Right ventricle myocardium inferior (tissue), 1 donor: ENCODE measurements around the gene EDA. TPM values are rescaled to one million over a fixed set of nuclear protein-coding genes. Genes with fewer than 3 reads are reported as not detected.
"Not testable (repeated sequence)": the region's sequence is repeated elsewhere in the genome, so short reads cannot be mapped to it uniquely, and the experiment has no call there.

ENCODE experiments used
- ATAC-seq: fragments of 200-7000 bp; cut with Tn5 transposase; one replicate; pipeline ENCODE4 v1.9.1; 2020; ENCODE audit warnings: mild to moderate bottlenecking, moderate library complexity
- DNase-seq: peaks from one replicate; pipeline ENCODE4 v3.0.0; 2021; ENCODE audit errors: missing footprints
- intact Hi-C: fragments of 100-400 bp; cut with DNase I; formaldehyde crosslinking; loops from one replicate; pipeline ENCODE4 v1.11.0; 2022
- total RNA-seq: library from RNA; stranded (reverse); fragmentation: NEBNext Ultra II Directional; extraction: Animal tissue kit (Norgen Biotek cat#: 25700); gene quantifications from one replicate; pipeline ENCODE4 v1.2.1, GENCODE V29; 2021
- donor health status: DM: no; HTN: yes; CAD: no; lungs with severe emphysema.

EDA gene
- total RNA-seq, 1 donor from 2014 or later = 12.4 TPM

DNA sequence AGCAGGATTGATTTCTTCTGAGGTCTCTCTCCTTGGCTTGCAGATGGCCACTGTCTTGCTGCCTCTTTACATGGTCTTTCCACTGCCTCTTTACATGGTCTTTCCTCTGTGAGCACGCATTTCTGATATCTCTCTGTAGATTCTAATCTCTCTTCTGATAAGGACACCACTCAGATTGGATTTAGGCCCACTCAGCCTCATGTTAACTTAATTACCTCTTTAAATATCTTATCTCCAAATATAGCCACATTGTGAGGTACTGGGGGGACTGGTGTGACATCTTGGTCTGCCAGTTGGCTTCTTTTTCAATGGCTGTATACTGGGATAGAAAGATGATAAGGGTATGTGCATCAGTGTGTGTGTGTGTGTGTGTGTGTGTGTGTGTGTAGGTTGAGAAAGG, 280.1 kb downstream of the EDA start:
- intact Hi-C loops = no loop called here
- DNase-seq = no peak
- no peak for ATAC-seq

DNA sequence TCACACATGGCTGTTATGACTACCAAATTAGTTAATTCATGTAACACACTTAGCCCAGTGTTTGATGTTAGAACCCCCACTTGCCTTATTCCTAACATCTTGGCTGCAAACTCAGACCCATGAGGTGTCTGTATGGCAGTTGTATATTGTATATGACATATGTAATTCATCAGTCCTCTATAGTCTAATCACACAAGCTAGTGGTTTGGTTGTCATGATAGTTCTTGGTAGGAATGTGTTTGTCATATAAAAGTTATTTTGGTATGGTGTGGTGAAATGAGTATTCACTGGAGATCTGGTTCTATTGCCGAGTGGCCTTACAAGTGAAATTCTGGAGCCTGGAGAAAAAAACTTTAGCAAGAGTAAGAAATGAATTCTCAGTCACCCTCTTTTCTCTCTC, 284.6 kb downstream of the EDA start:
- DNase-seq (no peak), ATAC-seq (no peak)
- intact Hi-C loops = no loop called here

DNA sequence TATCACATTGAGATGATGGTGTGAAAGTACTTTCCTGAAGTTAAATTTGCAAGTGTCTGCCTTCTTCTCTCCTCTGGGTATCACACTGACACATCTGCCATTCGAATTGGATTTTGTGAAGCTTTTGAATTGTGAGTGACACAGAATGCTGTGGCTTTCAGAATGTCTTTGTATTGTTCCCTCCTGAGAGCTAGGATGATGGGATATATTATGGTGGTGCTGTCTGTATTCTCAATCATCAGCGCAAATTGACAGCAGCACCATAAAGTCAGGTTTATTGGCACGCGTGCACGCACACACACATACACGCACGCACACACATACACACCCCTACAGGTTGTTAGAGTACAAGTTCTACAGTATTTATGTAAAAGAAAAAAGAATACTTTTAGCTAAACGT, 290.5 kb downstream of the EDA start:
- intact Hi-C loops = no loop called here
- DNase-seq (no peak), ATAC-seq (no peak)

DNA sequence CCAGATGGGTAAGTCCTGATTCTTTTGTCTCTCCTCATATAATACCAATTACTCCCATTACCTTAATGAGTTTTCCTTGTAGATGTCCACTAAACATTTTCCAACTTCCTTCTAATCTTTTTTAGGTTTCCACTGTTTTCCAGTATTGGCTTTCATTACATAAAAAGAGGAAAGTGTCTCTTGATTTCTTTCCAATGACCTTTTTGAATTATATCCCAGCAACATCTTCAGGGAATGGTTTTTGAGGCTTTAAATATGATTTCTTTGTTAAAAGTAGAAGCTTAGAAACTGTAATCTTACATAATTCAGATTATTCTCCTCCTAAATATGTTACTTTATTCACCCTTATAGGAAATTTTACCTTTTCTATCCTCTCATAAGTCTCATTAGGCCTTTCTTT, 298.9 kb downstream of the EDA start:
- intact Hi-C loops = no loop called here
- no peak for ATAC-seq
- no peak for DNase-seq

DNA sequence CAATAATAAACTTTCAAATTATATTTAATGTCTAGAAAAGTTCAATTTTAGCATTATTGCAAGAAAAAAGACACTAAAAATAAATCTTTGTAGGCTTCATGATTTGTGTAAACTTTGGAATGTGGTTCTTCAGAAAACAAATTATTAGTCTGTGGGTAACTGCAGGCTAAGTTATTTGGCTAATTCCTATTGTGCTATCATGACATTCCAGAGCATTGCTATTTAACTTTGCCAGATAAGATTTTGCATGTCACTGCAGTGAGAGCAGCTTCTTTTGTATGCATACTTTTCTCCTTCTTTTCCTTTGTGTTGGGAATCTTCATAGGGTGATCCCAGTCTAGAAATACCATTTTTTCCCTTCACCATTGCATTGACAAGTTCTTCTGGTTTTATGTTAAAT, 303.8 kb downstream of the EDA start:
- no peak for ATAC-seq
- DNase-seq = no peak
- intact Hi-C loops = no loop called here

DNA sequence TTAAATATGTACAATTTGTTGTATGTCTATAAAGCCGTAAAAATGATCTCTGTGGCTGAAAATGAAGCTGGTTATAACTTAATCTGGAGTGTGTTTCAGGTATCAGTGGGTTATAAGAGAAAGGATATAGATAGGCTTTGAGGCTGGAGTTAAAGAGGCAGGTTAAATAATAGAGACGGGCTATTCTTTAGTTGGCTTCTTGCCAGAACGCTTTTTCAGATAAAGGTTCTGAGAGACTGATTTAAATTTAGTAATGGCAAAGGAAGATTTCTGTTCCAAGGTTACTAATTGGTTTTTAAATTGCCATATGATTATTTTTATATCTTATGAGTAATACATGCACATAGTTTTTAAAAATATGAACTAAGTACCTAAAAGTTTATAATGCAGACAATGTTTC, 316.4 kb downstream of the EDA start:
- ATAC-seq (no peak), DNase-seq (no peak)
- intact Hi-C loops = loop anchor here (10.0 kb wide), 1 partner anchor 62 kb away; no protein-coding TSS in a partner anchor

DNA sequence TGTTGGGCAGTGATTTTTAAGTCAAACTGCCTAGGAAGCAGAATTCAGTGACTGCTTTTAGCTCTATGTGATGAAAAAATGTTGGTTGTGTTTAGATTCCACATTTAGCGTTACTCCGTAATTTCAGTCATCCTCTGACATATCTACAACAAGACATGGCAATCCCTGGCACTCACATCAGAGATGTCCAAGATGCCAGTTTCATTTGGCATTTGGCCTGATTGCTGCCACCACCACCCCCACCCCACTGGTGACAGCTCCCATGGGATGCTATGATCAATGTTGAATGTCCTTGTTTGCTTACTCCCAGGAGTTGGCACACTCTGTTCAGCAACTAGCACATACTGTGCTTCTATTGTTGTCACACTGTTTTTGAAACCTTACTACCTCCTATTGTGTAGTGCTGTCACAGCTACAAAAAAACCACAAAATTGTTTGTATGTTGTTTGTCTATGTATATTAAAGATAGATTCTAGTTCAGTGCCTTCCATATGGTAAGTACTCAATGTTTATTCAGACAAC, 332.4 kb downstream of the EDA start:
- no peak for DNase-seq
- ATAC-seq = no peak
- intact Hi-C loops = no loop called here

DNA sequence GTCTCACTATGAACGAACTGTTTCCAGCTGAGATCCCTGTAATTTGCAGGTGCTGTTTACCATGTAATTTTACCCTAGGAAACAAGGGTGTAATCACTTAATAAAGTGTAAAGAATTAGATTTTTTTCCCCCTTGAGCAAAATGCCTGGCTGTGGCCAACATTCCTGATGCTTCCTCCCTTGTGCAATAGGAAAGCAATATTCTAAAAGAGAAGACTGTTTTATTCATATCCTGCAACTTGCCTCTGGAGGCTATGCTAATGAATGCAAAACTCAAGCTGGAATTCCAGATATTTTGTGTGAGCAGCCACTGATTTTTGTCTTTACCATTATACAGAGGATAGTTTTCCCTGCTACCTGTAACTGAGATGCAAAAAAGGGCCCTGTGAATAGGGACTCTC, 335.8 kb downstream of the EDA start:
- DNase-seq (no peak), ATAC-seq (no peak)
- intact Hi-C loops = no loop called here

DNA sequence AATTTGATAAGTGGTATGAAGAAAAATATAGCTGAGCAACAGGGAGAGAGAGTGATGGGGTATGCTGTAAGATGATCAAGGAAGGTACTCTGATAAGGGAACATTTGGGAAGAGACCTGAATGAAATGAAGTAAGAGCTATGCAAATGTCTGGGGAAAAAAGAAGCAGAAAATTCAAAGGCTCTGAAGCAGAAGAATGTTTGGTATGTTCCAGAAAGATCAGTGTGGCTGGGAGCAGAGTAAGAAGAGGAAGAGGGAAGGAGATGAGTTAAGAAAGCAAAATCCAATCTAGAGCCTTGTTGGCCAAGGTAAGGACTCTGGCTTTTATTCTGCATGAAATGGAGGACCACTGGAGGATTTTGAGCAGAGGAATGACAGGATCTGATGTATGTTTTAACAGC, 343.8 kb downstream of the EDA start:
- no peak for DNase-seq
- no peak for ATAC-seq
- intact Hi-C loops = no loop called here

DNA sequence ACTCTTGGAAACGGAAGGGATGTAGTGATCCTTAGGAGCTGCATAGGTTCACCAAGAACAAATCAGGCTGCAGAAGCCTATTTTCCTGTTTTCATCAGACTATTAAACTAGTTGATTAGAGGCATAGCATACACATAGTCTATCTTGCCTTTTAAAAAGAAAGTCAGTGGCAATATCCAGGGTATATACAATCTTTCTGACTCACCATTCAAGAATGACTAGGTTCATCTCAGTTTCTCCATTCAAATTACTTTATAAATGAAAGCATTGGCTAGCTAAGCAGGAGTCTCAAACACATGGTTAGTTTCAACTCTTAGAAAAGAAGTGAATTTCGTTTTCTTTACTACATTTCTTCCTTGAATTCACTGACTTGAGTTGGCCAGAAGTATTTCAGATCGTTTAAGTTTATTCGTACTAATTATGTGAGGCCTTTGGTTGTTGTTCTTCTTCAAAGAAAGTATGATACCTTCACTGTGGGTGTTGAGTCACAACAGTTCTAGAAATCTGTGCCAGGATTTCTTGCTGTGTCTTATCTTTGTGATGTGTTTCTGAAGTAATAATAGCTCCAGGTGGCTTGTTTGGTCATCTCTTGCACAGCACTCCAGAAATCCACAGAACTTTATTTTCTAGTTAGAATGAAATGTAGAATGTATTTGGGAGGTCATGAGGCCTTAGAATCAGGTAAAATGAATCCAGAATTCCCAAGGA, 345.6 kb downstream of the EDA start:
- intact Hi-C loops = no loop called here
- DNase-seq = no peak
- ATAC-seq = no peak

DNA sequence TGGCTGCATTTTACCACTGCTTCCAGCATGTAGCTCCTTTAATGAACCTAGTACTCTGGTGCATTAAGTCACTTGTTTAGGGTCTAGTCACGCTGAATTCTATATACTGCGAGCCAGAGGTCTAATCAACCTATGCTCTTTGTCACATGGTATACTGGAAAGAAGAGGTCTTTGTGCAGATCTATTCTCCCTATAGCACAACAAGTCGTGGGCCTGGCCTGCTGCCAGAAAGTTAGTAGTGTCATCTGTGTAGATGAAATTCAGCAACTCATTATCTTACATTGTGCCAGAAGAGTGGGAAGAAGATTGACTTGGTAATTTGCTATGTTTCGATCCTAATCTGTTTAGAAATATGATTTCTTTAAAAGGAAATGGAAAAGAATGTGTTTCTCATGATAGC, 353.0 kb downstream of the EDA start:
- ATAC-seq (no peak), DNase-seq (no peak)
- intact Hi-C loops = no loop called here

DNA sequence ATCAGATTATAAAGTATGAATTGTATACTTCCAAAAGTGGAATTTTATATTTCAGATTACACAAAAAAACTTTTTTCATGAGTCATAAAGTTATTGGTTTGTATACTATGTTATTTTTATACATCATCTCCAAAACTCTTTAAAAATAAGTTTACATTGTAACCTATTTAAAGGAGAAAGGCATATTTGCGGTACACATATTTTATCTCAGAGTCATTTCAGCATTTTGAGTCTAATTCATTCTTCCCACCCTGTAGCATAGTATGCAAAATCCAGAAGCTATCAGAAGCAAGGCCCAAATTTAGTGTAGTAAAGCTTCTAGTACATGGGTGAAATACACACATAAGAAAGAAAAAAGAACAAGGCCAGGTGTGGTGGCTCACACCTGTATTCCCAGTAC, 353.5 kb downstream of the EDA start:
- intact Hi-C loops = no loop called here
- DNase-seq = no peak
- no peak for ATAC-seq

DNA sequence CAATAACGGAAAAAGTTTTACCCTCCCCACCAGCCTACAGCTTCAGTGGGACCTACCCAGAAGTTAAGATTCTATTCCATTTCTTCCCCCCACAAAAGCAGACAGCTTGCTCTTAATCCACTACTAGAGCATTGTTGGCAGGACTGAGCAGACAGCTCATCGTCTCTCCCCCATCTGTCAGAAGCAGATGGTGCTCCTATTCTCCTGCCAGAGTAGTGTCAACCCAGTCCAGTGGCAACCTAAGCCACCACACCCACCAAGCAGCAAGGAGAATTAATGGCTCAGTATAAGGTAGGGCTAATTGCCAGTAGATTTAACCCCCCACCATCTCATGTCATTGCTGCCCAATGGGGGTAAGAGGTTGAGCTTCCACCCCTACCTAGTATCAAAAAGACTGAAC, 371.8 kb downstream of the EDA start:
- intact Hi-C loops = no loop called here
- ATAC-seq = peak; percentile 54
- DNase-seq = no peak

DNA sequence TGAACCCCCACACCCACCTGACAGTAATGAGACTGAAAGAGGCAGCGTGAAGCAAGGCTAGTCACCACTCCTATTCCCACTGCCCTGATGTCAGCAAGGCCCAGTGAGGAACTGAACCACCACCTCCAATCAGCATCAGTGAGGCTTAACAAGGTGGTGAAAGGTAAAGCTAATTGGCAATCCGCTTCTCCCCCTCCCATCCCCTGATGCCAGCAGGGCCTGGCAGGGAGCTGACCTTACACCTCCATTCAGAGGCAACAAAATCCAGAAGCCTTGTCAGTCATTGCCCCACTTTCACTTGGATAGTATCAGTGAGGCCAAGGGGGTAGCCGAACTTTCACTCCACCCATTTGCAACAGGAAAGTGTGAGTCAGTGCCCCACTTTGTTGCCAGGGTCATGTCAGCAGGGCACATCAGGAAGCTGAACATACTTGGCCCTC, 373.1 kb downstream of the EDA start:
- DNase-seq (peak; percentile 45), ATAC-seq (peak; percentile 93)
- intact Hi-C loops = no loop called here

DNA sequence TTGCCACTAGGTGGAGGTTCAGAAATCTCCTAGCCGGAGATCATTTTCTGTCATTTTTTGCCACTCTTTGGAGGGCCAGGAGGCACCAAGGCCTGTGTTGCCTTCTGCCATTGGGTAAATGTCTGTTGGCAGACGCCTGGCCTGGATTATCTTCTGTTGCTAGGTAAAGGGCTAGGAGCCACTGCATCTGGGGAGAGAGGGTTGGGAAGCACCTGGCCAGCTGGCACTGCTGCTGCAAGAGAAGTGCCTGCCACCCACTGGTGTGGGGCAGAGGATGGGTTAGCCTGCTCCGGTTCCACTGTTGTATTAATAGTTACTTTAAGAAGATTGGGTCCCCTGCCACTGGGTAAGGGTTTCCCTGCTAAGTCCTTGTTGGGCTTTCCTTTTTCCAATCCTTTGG, 375.8 kb downstream of the EDA start:
- intact Hi-C loops = loop anchor here (10.0 kb wide), 1 partner anchor 57 kb away; no protein-coding TSS in a partner anchor
- ATAC-seq = peak; percentile 51
- peak; percentile 41 for DNase-seq

DNA sequence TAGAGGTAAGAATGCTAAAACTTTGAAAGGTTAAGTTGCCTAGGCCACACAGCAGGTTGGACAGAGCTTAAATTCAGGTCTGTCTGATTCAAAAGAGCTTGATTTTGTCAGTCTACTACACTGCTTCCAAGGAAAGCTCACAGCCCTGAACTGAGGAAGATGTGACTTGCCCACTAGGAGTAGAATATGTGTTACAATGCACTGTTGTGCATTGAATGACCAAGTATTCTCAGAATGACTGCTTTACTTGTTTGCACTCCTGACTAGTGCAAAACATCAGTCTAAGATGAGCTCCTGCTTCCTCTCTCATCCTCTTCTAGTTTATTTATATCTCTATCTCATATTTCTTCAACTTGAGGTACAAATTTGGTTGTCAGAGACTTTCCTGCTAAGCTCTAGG, 377.6 kb downstream of the EDA start:
- ATAC-seq (no peak), DNase-seq (no peak)
- intact Hi-C loops = loop anchor here (10.0 kb wide), 1 partner anchor 59 kb away; no protein-coding TSS in a partner anchor

DNA sequence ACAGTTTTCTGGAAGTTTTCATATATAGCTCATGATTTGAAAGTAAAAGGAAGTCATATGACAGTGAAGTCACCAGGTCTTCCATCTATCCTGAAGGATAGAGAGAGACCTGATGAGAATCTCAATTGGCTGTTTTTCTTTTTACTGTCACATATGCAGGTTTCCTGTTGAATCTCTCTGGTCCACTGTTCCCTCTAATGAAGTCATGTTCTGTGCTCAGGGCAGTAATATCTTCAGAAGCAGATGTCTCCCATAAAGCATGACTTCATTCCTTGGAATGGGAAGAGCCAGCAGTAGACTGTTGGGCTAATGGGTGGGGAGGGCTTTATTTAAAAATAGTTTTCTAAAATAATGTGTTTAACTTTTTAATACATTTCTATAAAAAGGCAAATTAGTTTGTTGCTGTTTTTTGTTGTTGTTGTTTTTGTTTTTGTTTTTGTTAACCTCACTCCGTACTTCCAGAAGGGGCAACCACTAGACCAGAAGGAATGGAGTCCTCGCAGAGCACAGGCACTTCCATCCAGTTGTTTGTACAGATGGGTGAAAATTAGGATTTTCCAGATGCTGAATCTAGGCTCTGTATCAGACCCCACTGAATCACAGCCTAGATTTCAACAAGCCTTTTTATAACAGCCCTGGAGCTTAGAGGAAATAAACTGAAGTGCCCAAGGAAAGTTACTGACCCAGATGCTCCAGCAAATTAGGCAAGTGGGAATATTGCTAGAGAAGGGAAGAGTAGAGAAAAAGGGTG, 379.6 kb downstream of the EDA start:
- DNase-seq (no peak), ATAC-seq (no peak)
- intact Hi-C loops = loop anchor here (10.0 kb wide), 1 partner anchor 61 kb away; no protein-coding TSS in a partner anchor

DNA sequence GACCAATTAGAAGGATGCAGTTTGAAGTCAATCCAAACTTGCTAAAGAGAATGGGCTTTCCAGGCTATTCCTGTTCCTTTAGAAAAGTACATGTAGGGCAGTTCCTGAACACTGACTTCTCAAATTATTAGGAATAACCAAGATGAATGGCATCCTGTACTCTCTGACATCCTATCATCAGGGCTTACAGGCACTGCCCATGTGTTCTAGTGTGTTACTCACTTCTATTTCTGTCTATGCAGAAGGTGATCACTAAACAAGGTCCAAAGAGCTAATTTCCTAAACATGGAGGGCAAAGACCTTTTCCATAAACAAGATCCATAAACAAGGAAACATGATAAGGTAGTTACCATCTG, 380.2 kb downstream of the EDA start:
- DNase-seq = no peak
- intact Hi-C loops = loop anchor here (10.0 kb wide), 1 partner anchor 61 kb away; no protein-coding TSS in a partner anchor
- ATAC-seq = no peak

DNA sequence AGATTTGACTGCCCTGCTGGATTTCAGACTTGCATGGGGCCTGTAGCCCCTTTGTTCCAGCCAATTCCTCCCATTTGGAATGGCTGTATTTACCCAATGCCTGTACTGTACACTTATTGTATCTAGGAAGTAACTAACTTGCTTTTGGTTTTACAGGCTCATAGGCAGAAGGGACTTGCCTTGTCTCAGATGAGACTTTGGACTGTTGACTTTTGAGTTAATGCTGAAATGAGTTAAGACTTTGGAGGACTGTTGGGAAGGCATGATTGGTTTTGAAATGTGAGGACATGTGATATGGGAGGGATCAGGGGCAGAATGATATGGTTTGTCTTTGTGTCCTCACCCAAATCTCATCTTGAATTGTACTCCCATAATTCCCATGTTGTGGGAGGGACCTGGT, 382.4 kb downstream of the EDA start:
- DNase-seq, ATAC-seq: not testable (repeated sequence)
- intact Hi-C loops = loop anchor here (10.0 kb wide), 1 partner anchor 63 kb away; no protein-coding TSS in a partner anchor

DNA sequence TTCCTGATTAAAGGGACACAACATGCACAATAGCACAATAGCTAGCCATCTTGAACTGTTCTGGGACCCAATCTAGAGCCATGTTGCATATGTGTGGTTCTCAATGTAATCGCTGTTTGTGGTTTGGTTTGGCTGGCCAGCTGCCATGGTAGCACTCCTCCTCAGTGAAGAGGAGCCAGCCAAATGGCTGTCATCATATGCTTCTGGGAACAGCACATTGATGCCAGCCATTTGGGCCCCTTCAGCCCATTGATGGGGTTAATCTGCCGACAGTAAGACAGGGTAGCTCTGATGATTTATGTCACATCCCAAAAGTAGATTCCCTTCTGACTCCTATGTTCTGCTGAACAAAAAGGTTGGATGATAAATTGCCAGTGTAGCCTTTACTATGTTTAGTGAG, 385.4 kb downstream of the EDA start:
- intact Hi-C loops = no loop called here
- peak; percentile 74 for DNase-seq
- peak; percentile 90 for ATAC-seq
